IMR-90 (cell line): ENCODE data around the gene PFN2. TPM values are rescaled to one million over a fixed set of nuclear protein-coding genes. Genes with fewer than 3 reads are reported as not detected.

Experiments used
- ATAC-seq: fragments of 200-7000 bp; cut with Tn5 transposase; 2 replicates; pipeline ENCODE4 v1.9.1; 2020; ENCODE audit warnings: low read depth, mild to moderate bottlenecking, moderate library complexity
- BruUV-seq: library from RNA; stranded (reverse); fragments of 400-500 nt; replicated peaks from 2 replicates; lab custom pipeline; 2021; lab: Mats Ljungman, UMichigan
- CTCF ChIA-PET: fragments of 300-600 bp; formaldehyde crosslinking; extraction: SDS; loops from one replicate; lab custom pipeline; 2021; ENCODE audit warnings: antibody characterized with exemption; lab: Yijun Ruan, JAX
- POLR2A ChIA-PET: fragments of 300-600 bp; sonication (Branson Sonifier 250); formaldehyde crosslinking; loops from one replicate; lab custom pipeline; 2022; ENCODE audit warnings: antibody characterized with exemption; ENCODE audit not compliant: unreplicated experiment; lab: Charles Lee
- DNase-seq: peaks from one replicate; pipeline ENCODE4 v3.0.0; 2013
- H2AFZ ChIP-seq: replicated peaks from 2 replicates; pipeline ENCODE3; 2013; ENCODE audit warnings: low read length, mild to moderate bottlenecking; ENCODE audit not compliant: poor library complexity
- H2AK5ac ChIP-seq: 2 replicates; pipeline ENCODE4 v1.6.1; 2013; ENCODE audit warnings: low read depth, low read length, inconsistent platforms
- H2AK9ac ChIP-seq: replicated peaks from 2 replicates; pipeline ENCODE3; 2013; ENCODE audit warnings: mild to moderate bottlenecking, low read depth, low read length, moderate library complexity; ENCODE audit not compliant: poor library complexity
- H2BK120ac ChIP-seq: 2 replicates; pipeline ENCODE4 v1.6.1; 2013; ENCODE audit warnings: low read depth, low read length, inconsistent platforms
- H2BK15ac ChIP-seq: 3 replicates; pipeline ENCODE4 v1.6.1; 2013; ENCODE audit warnings: low read depth, low read length, inconsistent platforms
- H2BK20ac ChIP-seq: 2 replicates; pipeline ENCODE4 v1.6.1; 2013; ENCODE audit warnings: low read depth, mild to moderate bottlenecking, inconsistent platforms, low read length, moderate library complexity
- H2BK5ac ChIP-seq: 2 replicates; pipeline ENCODE4 v1.6.1; 2013; ENCODE audit warnings: mild to moderate bottlenecking, low read depth, low read length, inconsistent platforms; ENCODE audit not compliant: poor library complexity, severe bottlenecking
- H3K14ac ChIP-seq: replicated peaks from 2 replicates; pipeline ENCODE4 v1.6.1; 2013; ENCODE audit warnings: low read depth, low read length, inconsistent platforms
- H3K18ac ChIP-seq: 2 replicates; pipeline ENCODE4 v1.6.1; 2013; ENCODE audit warnings: low read depth, low read length, control low read depth
- H3K23ac ChIP-seq: 2 replicates; pipeline ENCODE4 v1.6.1; 2013; ENCODE audit warnings: low read depth, low read length, inconsistent platforms
- H3K27ac ChIP-seq: 2 replicates; pipeline ENCODE4 v1.5.1; 2013; ENCODE audit warnings: mild to moderate bottlenecking, control low read depth, low read length; ENCODE audit not compliant: insufficient read depth
- H3K27me3 ChIP-seq: 2 replicates; pipeline ENCODE4 v1.6.1; 2013; ENCODE audit warnings: low read length; ENCODE audit not compliant: control insufficient read depth, insufficient read depth
- H3K36me3 ChIP-seq: 2 replicates; pipeline ENCODE4 v1.6.1; 2013; ENCODE audit warnings: low read length, mixed read lengths; ENCODE audit not compliant: control insufficient read depth, insufficient read depth
- H3K4ac ChIP-seq: 2 replicates; pipeline ENCODE4 v1.6.1; 2013; ENCODE audit warnings: low read depth, low read length, inconsistent platforms
- H3K4me1 ChIP-seq: 2 replicates; pipeline ENCODE4 v1.6.1; 2013; ENCODE audit warnings: low read length, mixed read lengths; ENCODE audit not compliant: control insufficient read depth, insufficient read depth
- H3K4me2 ChIP-seq: 2 replicates; pipeline ENCODE4 v1.6.1; 2013; ENCODE audit warnings: low read depth, mild to moderate bottlenecking, control low read depth, low read length, moderate library complexity
- H3K4me3 ChIP-seq: 2 replicates; pipeline ENCODE4 v1.5.1; 2013; ENCODE audit warnings: low read depth, mild to moderate bottlenecking, control low read depth, low read length, moderate library complexity; ENCODE audit not compliant: insufficient read depth
- H3K56ac ChIP-seq: 2 replicates; pipeline ENCODE4 v1.6.1; 2013; ENCODE audit warnings: low read length, inconsistent platforms; ENCODE audit not compliant: insufficient read depth; ENCODE audit errors: extremely low read depth
- H3K79me1 ChIP-seq, 2 experiments: 2 replicates each; pipeline ENCODE4 v1.6.1; 2013; ENCODE audit warnings: low read length in 2 of 2, inconsistent platforms in 1 of 2, low read depth in 1 of 2
- H3K9ac ChIP-seq: 2 replicates; pipeline ENCODE4 v1.6.1; 2013; ENCODE audit warnings: low read depth, low read length, control low read depth
- H3K9me1 ChIP-seq: 2 replicates; pipeline ENCODE4 v1.6.1; 2013; ENCODE audit warnings: low read length, inconsistent platforms; ENCODE audit not compliant: insufficient read depth
- H3K9me3 ChIP-seq: 2 replicates; pipeline ENCODE4 v1.6.1; 2013; ENCODE audit warnings: low read length; ENCODE audit not compliant: control insufficient read depth, insufficient read depth
- H4K20me1 ChIP-seq: 2 replicates; pipeline ENCODE4 v1.6.1; 2013; ENCODE audit warnings: low read length, inconsistent platforms; ENCODE audit not compliant: insufficient read depth
- H4K5ac ChIP-seq: 2 replicates; pipeline ENCODE4 v1.6.1; 2013; ENCODE audit warnings: mild to moderate bottlenecking, low read depth, low read length, control low read depth
- H4K8ac ChIP-seq, 2 experiments: 2 replicates each; pipeline ENCODE4 v1.6.1; 2013; ENCODE audit warnings: low read depth in 2 of 2, low read length in 2 of 2, control low read depth in 1 of 2, inconsistent platforms in 1 of 2
- H4K91ac ChIP-seq: 2 replicates; pipeline ENCODE4 v1.6.1; 2013; ENCODE audit warnings: low read depth, low read length, inconsistent platforms; ENCODE audit not compliant: insufficient read depth
- BHLHE40 ChIP-seq: fragments of 150-350 bp; IDR thresholded peaks from 2 replicates; pipeline ENCODE4 v1.6.1; 2016; ENCODE audit warnings: mild to moderate bottlenecking, low read depth, low read length
- CEBPB ChIP-seq: IDR thresholded peaks from 2 replicates; pipeline ENCODE4 v1.6.1; 2012; ENCODE audit warnings: low read depth, low read length, improper control_type of control experiment
- CHD1 ChIP-seq: IDR thresholded peaks from 2 replicates; pipeline ENCODE4 v1.6.1; 2012; ENCODE audit warnings: low read depth, low read length, improper control_type of control experiment
- FOS ChIP-seq: fragments of 150-350 bp; IDR thresholded peaks from 2 replicates; pipeline ENCODE4 v1.6.1; 2016; ENCODE audit warnings: low read depth, low read length
- MAFK ChIP-seq: IDR thresholded peaks from 2 replicates; pipeline ENCODE4 v1.6.1; 2012; ENCODE audit warnings: low read depth, low read length, improper control_type of control experiment
- MAZ ChIP-seq: IDR thresholded peaks from 2 replicates; pipeline ENCODE4 v1.6.1; 2012; ENCODE audit warnings: low read depth, mild to moderate bottlenecking, low read length, improper control_type of control experiment, moderate library complexity, borderline replicate concordance
- MXI1 ChIP-seq: IDR thresholded peaks from 2 replicates; pipeline ENCODE4 v1.6.1; 2012; ENCODE audit warnings: low read depth, mild to moderate bottlenecking, low read length, moderate library complexity, borderline replicate concordance
- NFE2L2 ChIP-seq: fragments of 150-350 bp; IDR thresholded peaks from 2 replicates; pipeline ENCODE4 v1.6.1; 2016; ENCODE audit warnings: low read depth, mild to moderate bottlenecking, low read length
- POLR2A ChIP-seq: IDR thresholded peaks from 2 replicates; pipeline ENCODE4 v1.6.1; 2012; ENCODE audit warnings: mild to moderate bottlenecking, low read depth, low read length
- RAD21 ChIP-seq: IDR thresholded peaks from 2 replicates; pipeline ENCODE4 v1.6.1; 2012; ENCODE audit warnings: low read length, improper control_type of control experiment
- RCOR1 ChIP-seq: IDR thresholded peaks from 2 replicates; pipeline ENCODE4 v1.6.1; 2012; ENCODE audit warnings: mild to moderate bottlenecking, low read length, improper control_type of control experiment; ENCODE audit not compliant: insufficient replicate concordance
- RFX5 ChIP-seq: IDR thresholded peaks from 2 replicates; pipeline ENCODE4 v1.8.0; 2012; ENCODE audit warnings: low read depth, mild to moderate bottlenecking, low read length, moderate library complexity
- SMC3 ChIP-seq: fragments of 150-350 bp; IDR thresholded peaks from 2 replicates; pipeline ENCODE4 v1.6.1; 2016; ENCODE audit warnings: low read depth, mild to moderate bottlenecking, antibody characterized with exemption, low read length, moderate library complexity
- WGBS, 2 experiments: methylation state at CpG; one replicate each; pipeline versions ENCODE4 v1.1.5 to v1.1.7; 2013; ENCODE audit warnings: missing lambda C conversion rate in 2 of 2; ENCODE audit not compliant: insufficient read length in 1 of 2; ENCODE audit errors: extremely low coverage in 2 of 2; 5-methylcytosine and 5-hydroxymethylcytosine counted together
- dilution Hi-C: fragments of 300-500 bp; cut with HindIII; formaldehyde crosslinking; loops from one replicate; pipeline ENCODE4 v1.14.3; 2018; ENCODE audit warnings: low sequenced_read_pairs; ENCODE audit not compliant: unreplicated experiment
- in situ Hi-C: fragments of 300-500 bp; cut with MboI; formaldehyde crosslinking; loops from 3 replicates; pipeline ENCODE4 v1.14.3; 2019; ENCODE audit warnings: low sequenced_read_pairs, inconsistent platforms, mixed read lengths
- intact Hi-C: fragments of 100-400 bp; cut with micrococcal nuclease; formaldehyde crosslinking; loops from 2 replicates; pipeline ENCODE4 v1.10.0; 2022
- polyA plus RNA-seq, 3 experiments: library from polyadenylated mRNA; depleted of rRNA; stranded (reverse); fragments of >200 nt; gene quantifications; 2 replicates each; pipeline ENCODE4 v1.2.3, GENCODE V29; 2012; ENCODE audit warnings: low replicate concordance in 1 of 3
- total RNA-seq: library from RNA; depleted of rRNA; stranded (reverse); fragments of >200 nt; gene quantifications from 2 replicates; pipeline ENCODE4 v1.2.3, GENCODE V29; 2012
- TF ChIP-seq, protein P1 (sequence below): conservative IDR thresholded peaks from 2 replicates; pipeline ENCODE4 v1.5.1; 2012; ENCODE audit warnings: mild to moderate bottlenecking, low read depth, low read length, improper control_type of control experiment
- TF ChIP-seq, protein P2 (sequence below): fragments of 150-350 bp; IDR thresholded peaks from 2 replicates; pipeline ENCODE4 v1.6.1; 2016; ENCODE audit warnings: low read depth, mild to moderate bottlenecking, low read length, moderate library complexity, borderline replicate concordance
- TF ChIP-seq, protein P3 (sequence below): fragments of 150-350 bp; IDR thresholded peaks from 2 replicates; pipeline ENCODE4 v1.6.1; 2017; ENCODE audit warnings: mild to moderate bottlenecking, antibody characterized with exemption, low read length, low read depth

Gene PFN2
- total and polyA plus RNA-seq, 2 of the 4 experiments (the other 2 are of a cell fraction), result 256 to 444 TPM

DNA sequence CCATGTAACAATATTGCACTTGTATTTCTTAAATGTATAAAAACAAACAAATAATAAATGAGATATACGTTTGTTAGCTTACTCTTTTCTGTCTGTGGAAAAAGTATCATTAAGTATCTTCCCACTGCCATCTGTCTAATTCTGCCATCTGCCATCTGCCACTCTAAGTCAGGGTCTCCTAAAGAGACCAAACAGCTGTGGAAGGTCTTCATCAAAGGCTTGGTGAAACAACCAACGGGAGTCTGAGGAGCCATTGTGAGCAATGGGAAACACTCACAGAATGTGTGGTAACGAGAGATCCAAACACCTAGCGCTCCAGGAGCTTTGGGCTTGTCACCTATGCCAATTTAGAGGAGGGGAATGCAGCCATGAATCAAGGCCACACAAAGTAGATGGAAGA, 28.7 kb upstream of the PFN2 start:
- no peaks in the 10 kb centered on the region for H3K36me3 ChIP-seq
- no peaks in the 10 kb centered on the region for H3K27me3 ChIP-seq
- BruUV-seq, result no TSS peak
- no peak overlapping the region for H2BK15ac ChIP-seq
- no peak overlapping the region for H3K14ac ChIP-seq
- no peak overlapping the region for H2BK120ac ChIP-seq
- H3K4me1 ChIP-seq, result 0 out of 2 replicates have a peak, but pooled peaks cover 3% of the 10 kb centered on the region
- ChIA-PET POLR2A (no interaction called here), CTCF (no interaction called here)
- H3K23ac ChIP-seq, result no peak overlapping the region
- no peaks in the 10 kb centered on the region for H4K20me1 ChIP-seq
- 93% methylated on average over 3 of the region's 4 CpGs; no CpG with 5 or more reads in 1 of the 2 experiments for WGBS, 2 experiments
- no peak for DNase-seq
- H4K91ac ChIP-seq, result no peak overlapping the region
- no peak overlapping the region for H3K4me2 ChIP-seq
- H3K56ac ChIP-seq, result no peak overlapping the region
- no peak overlapping the region for H4K5ac ChIP-seq
- H4K8ac ChIP-seq, result no peak overlapping the region
- H2AK9ac ChIP-seq, result no peak overlapping the region
- no peak overlapping the region for H2AK5ac ChIP-seq
- H3K4me3 ChIP-seq, result no peak overlapping the region
- H2BK5ac ChIP-seq, result no peak overlapping the region
- no peak overlapping the region for H3K18ac ChIP-seq
- H3K9ac ChIP-seq, result no peak overlapping the region
- in situ Hi-C loops (no loop called here), dilution Hi-C loops (no loop called here), intact Hi-C loops (no loop called here)
- TF ChIP-seq SMC3, result no peak
- no peak for TF ChIP-seq NFE2L2
- TF ChIP-seq MAZ, result no peak
- TF ChIP-seq BHLHE40, result no peak
- no peak for TF ChIP-seq CEBPB
- TF ChIP-seq, protein P1, sequence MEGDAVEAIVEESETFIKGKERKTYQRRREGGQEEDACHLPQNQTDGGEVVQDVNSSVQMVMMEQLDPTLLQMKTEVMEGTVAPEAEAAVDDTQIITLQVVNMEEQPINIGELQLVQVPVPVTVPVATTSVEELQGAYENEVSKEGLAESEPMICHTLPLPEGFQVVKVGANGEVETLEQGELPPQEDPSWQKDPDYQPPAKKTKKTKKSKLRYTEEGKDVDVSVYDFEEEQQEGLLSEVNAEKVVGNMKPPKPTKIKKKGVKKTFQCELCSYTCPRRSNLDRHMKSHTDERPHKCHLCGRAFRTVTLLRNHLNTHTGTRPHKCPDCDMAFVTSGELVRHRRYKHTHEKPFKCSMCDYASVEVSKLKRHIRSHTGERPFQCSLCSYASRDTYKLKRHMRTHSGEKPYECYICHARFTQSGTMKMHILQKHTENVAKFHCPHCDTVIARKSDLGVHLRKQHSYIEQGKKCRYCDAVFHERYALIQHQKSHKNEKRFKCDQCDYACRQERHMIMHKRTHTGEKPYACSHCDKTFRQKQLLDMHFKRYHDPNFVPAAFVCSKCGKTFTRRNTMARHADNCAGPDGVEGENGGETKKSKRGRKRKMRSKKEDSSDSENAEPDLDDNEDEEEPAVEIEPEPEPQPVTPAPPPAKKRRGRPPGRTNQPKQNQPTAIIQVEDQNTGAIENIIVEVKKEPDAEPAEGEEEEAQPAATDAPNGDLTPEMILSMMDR, result no peak
- TF ChIP-seq RAD21, result no peak
- no peak for TF ChIP-seq MAFK
- TF ChIP-seq, protein P2, sequence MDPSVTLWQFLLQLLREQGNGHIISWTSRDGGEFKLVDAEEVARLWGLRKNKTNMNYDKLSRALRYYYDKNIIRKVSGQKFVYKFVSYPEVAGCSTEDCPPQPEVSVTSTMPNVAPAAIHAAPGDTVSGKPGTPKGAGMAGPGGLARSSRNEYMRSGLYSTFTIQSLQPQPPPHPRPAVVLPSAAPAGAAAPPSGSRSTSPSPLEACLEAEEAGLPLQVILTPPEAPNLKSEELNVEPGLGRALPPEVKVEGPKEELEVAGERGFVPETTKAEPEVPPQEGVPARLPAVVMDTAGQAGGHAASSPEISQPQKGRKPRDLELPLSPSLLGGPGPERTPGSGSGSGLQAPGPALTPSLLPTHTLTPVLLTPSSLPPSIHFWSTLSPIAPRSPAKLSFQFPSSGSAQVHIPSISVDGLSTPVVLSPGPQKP, result no peak
- TF ChIP-seq, protein P3, sequence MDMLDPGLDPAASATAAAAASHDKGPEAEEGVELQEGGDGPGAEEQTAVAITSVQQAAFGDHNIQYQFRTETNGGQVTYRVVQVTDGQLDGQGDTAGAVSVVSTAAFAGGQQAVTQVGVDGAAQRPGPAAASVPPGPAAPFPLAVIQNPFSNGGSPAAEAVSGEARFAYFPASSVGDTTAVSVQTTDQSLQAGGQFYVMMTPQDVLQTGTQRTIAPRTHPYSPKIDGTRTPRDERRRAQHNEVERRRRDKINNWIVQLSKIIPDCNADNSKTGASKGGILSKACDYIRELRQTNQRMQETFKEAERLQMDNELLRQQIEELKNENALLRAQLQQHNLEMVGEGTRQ, result no peak
- no peak for TF ChIP-seq FOS
- no peak for TF ChIP-seq RFX5
- TF ChIP-seq CHD1, result no peak
- TF ChIP-seq POLR2A, result no peak
- no peak for TF ChIP-seq MXI1
- TF ChIP-seq RCOR1, result no peak
- no peak overlapping the region for H3K4ac ChIP-seq
- no peak overlapping the region for H2BK20ac ChIP-seq
- no peak overlapping the region for H2AFZ ChIP-seq
- no peak for ATAC-seq
- H3K27ac ChIP-seq, result no peak overlapping the region
- no peaks in the 10 kb centered on the region for H3K79me1 ChIP-seq
- H3K9me3 ChIP-seq, result peaks cover 3% of the 10 kb centered on the region; the same call in 1 of the 2 replicates
- H3K9me1 ChIP-seq, result no peaks in the 10 kb centered on the region
